GM23338 (cell line): ENCODE measurements around the gene PPP1R2. TPM values are rescaled to one million over a fixed set of nuclear protein-coding genes. Genes with fewer than 3 reads are reported as not detected.
A peak's percentile ranks its signal among the peaks of the same experiment; 100 is the strongest.

Experiments
- ATAC-seq: fragments of 200-7000 bp; cut with Tn5 transposase; 3 replicates; pipeline ENCODE4 v1.9.1; 2020
- DNase-seq: peaks from one replicate; pipeline ENCODE4 v3.0.0-alpha.2; 2015; ENCODE audit warnings: low spot score
- H2AFZ ChIP-seq: fragments of 200-600 bp; sonication (generic); 2 replicates; pipeline ENCODE4 v1.8.0; 2016; ENCODE audit warnings: antibody characterized with exemption, mild to moderate bottlenecking, moderate library complexity
- H3F3A ChIP-seq: fragments of 200-600 bp; sonication (generic); replicated peaks from 2 replicates; pipeline ENCODE4 v1.8.0; 2017; ENCODE audit warnings: antibody characterized with exemption, mixed run types, low read depth
- H3K27ac ChIP-seq: fragments of 200-600 bp; sonication (generic); 2 replicates; pipeline ENCODE4 v1.6.1; 2016; ENCODE audit warnings: low read depth
- H3K27me3 ChIP-seq: fragments of 200-600 bp; sonication (generic); 2 replicates; pipeline ENCODE4 v1.8.0; 2016; ENCODE audit warnings: mild to moderate bottlenecking, mixed run types, moderate library complexity; ENCODE audit not compliant: insufficient read depth
- H3K36me3 ChIP-seq: fragments of 200-600 bp; sonication (generic); 2 replicates; pipeline ENCODE4 v1.8.0; 2016; ENCODE audit warnings: mild to moderate bottlenecking; ENCODE audit not compliant: insufficient read depth
- H3K4me1 ChIP-seq: fragments of 200-600 bp; sonication (generic); 2 replicates; pipeline ENCODE4 v1.8.0; 2016; ENCODE audit warnings: mild to moderate bottlenecking, moderate library complexity; ENCODE audit not compliant: insufficient read depth
- H3K4me2 ChIP-seq: fragments of 200-600 bp; sonication (generic); 2 replicates; pipeline ENCODE4 v1.7.1; 2017; ENCODE audit warnings: mixed run types
- H3K4me3 ChIP-seq: fragments of 200-600 bp; sonication (generic); 2 replicates; pipeline ENCODE4 v1.6.1; 2016; ENCODE audit warnings: mixed run types
- H3K79me2 ChIP-seq: fragments of 200-600 bp; sonication (generic); replicated peaks from 2 replicates; pipeline ENCODE4 v1.8.0; 2017; ENCODE audit warnings: mild to moderate bottlenecking; ENCODE audit not compliant: insufficient read depth
- H3K9me2 ChIP-seq: fragments of 200-600 bp; sonication (generic); 2 replicates; pipeline ENCODE4 v1.8.0; 2017; ENCODE audit not compliant: insufficient read depth
- H4K20me1 ChIP-seq: fragments of 200-600 bp; sonication (generic); replicated peaks from 2 replicates; pipeline ENCODE4 v1.8.0; 2017; ENCODE audit warnings: mild to moderate bottlenecking; ENCODE audit not compliant: insufficient read depth
- H3K27ac Mint-ChIP-seq: 2 replicates; pipeline ENCODE4 v1.8.0; 2020; ENCODE audit warnings: inconsistent platforms, mild to moderate bottlenecking, moderate library complexity, mixed read lengths
- H3K27me3 Mint-ChIP-seq: 3 replicates; pipeline ENCODE4 v1.8.0; 2022; ENCODE audit warnings: low read depth, mild to moderate bottlenecking, moderate library complexity, mixed read lengths, inconsistent platforms; ENCODE audit not compliant: insufficient read depth, poor library complexity
- H3K36me3 Mint-ChIP-seq: 3 replicates; pipeline ENCODE4 v1.8.0; 2021; ENCODE audit warnings: low read depth, mild to moderate bottlenecking, inconsistent platforms, moderate library complexity, mixed read lengths
- H3K4me1 Mint-ChIP-seq: 3 replicates; pipeline ENCODE4 v1.8.0; 2020; ENCODE audit warnings: mild to moderate bottlenecking, inconsistent platforms, mixed read lengths
- H3K4me3 Mint-ChIP-seq: 3 replicates; pipeline ENCODE4 v1.8.0; 2021; ENCODE audit warnings: moderate library complexity, mild to moderate bottlenecking, inconsistent platforms, mixed read lengths
- H3K9me3 Mint-ChIP-seq: 3 replicates; pipeline ENCODE4 v1.8.0; 2020; ENCODE audit warnings: moderate library complexity, mild to moderate bottlenecking, inconsistent platforms, mixed read lengths
- CREB1 ChIP-seq: fragments of 250-450 bp; sonication (Bioruptor Pico); IDR thresholded peaks from 2 replicates; pipeline ENCODE4 v1.5.0; 2020; ENCODE audit warnings: low read depth, mild to moderate bottlenecking, moderate library complexity
- ETS1 ChIP-seq: IDR thresholded peaks from 2 replicates; pipeline ENCODE4 v1.6.1; 2016; ENCODE audit warnings: antibody characterized with exemption
- EZH2phosphoT487 ChIP-seq: fragments of 200-600 bp; sonication (generic); IDR thresholded peaks from one replicate; pipeline ENCODE4 v1.8.1; 2018; ENCODE audit warnings: antibody characterized with exemption; ENCODE audit not compliant: unreplicated experiment
- REST ChIP-seq: IDR thresholded peaks from one replicate; pipeline ENCODE4 v1.6.1; 2018; ENCODE audit warnings: antibody characterized with exemption; ENCODE audit not compliant: unreplicated experiment
- STAT1 ChIP-seq: IDR thresholded peaks from one replicate; pipeline ENCODE4 v1.6.1; 2016; ENCODE audit warnings: antibody characterized with exemption; ENCODE audit not compliant: unreplicated experiment
- ZNF331 ChIP-seq: fragments of 250-450 bp; sonication (Bioruptor Pico); IDR thresholded peaks from 2 replicates; pipeline ENCODE4 v1.5.0; 2020; ENCODE audit warnings: low read depth, mild to moderate bottlenecking, moderate library complexity
- ZNF462 ChIP-seq: fragments of 250-450 bp; sonication (Bioruptor Pico); IDR thresholded peaks from 2 replicates; pipeline ENCODE4 v1.5.0; 2020; ENCODE audit warnings: mild to moderate bottlenecking, moderate library complexity
- polyA plus RNA-seq: library from polyadenylated mRNA; unstranded; fragments of >200 nt; fragmentation: Nextera tagmentation; extraction: Ambion mirVana; gene quantifications from 2 replicates; pipeline ENCODE4 v1.2.1, GENCODE V29; 2016
- total RNA-seq: library from RNA; depleted of rRNA; stranded (reverse); fragments of >200 nt; shearing (Covaris generic); gene quantifications from 2 replicates; pipeline ENCODE4 v1.2.3, GENCODE V29; 2014

PPP1R2 gene
- total and polyA plus RNA-seq, 2 experiments from 2014 or later, result 45.9 to 46.8 TPM

- TF ChIP-seq ETS1 (no peak), CREB1 (no peak)
- DNase-seq (no peak), ATAC-seq (no peak)
- H4K20me1 ChIP-seq, result peaks cover 9% of the 10 kb centered on the region; the same call in 1 of the 2 replicates
- no peak overlapping the region for H3K27ac ChIP-seq
- H2AFZ ChIP-seq, result no peak overlapping the region
- Mint-ChIP-seq H3K4me1 (peaks cover 47% of the 10 kb centered on the region), H3K27ac (no peak overlapping the region), H3K9me3 (no peaks in the 10 kb centered on the region), H3K36me3 (no peaks in the 10 kb centered on the region), H3K4me3 (no peak overlapping the region), H3K27me3 (peaks cover 15% of the 10 kb centered on the region)
- no peaks in the 10 kb centered on the region for H3K9me2 ChIP-seq
- H3K27me3 ChIP-seq, result peaks cover 33% of the 10 kb centered on the region
- H3K79me2 ChIP-seq, result peaks cover 12% of the 10 kb centered on the region
- no peaks in the 10 kb centered on the region for H3F3A ChIP-seq
- H3K4me3 ChIP-seq, result no peak overlapping the region
- H3K4me1 ChIP-seq, result peaks cover 48% of the 10 kb centered on the region
- H3K4me2 ChIP-seq, result no peak overlapping the region
- no peaks in the 10 kb centered on the region for H3K36me3 ChIP-seq
Measured at GRCh38 chr3:195546130-195546560, 3.0 kb upstream of the PPP1R2 start.

- H3K27me3 Mint-ChIP-seq, result peaks cover 11% of the 10 kb centered on the region
- Histone ChIP-seq H3K27me3 (peaks cover 33% of the 10 kb centered on the region), H3K9me2 (no peaks in the 10 kb centered on the region), H3K4me3 (no peak overlapping the region), H3K4me1 (peaks cover 51% of the 10 kb centered on the region), H4K20me1 (peaks cover 9% of the 10 kb centered on the region; the same call in 1 of the 2 replicates), H3F3A (no peaks in the 10 kb centered on the region), H3K36me3 (no peaks in the 10 kb centered on the region), H3K79me2 (peaks cover 28% of the 10 kb centered on the region), H3K4me2 (no peak overlapping the region), H3K27ac (no peak overlapping the region), H2AFZ (no peak overlapping the region)
- ATAC-seq, result no peak
- H3K27ac Mint-ChIP-seq, result no peak overlapping the region
- DNase-seq, result no peak
- peaks cover 44% of the 10 kb centered on the region for H3K4me1 Mint-ChIP-seq
- peak overlapping the region; percentile 86; the same call in 2 of the 3 replicates for H3K4me3 Mint-ChIP-seq
- TF ChIP-seq CREB1 (no peak), ZNF331 (CRISPR knock-in tag) (no peak), ETS1 (no peak), STAT1 (no peak), REST (no peak), ZNF462 (no peak), EZH2phosphoT487 (no peak)
- no peaks in the 10 kb centered on the region for H3K36me3 Mint-ChIP-seq
- H3K9me3 Mint-ChIP-seq, result no peaks in the 10 kb centered on the region
Measured at GRCh38 chr3:195544634-195545033, 1.5 kb upstream of the PPP1R2 start.
